ENCODE measurements around the gene CEMIP. TPM values are rescaled to one million over a fixed set of nuclear protein-coding genes. Genes with fewer than 3 reads are reported as not detected.

CEMIP gene
- total RNA-seq, 2 donors from 2014 or later = 0.04 to 0.05 TPM

DNA sequence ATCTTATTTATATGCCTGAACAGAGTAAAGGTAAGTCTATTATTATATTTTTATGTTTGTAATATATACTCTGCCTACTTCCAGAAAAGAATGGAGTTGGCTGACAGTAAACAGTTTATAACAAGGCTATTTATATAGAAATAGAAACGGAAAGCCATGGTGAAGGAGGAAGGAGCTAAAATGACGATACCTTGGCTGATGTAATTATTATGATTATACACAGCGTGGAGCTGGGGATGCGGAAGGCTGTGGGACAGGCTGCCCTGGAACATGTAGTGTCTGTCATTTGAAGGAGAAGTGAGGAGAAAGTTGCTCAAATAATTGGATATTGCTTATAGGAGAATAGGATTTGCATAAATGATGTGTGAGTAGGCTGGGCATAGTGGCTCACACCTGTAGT, 37.8 kb downstream of the CEMIP start:
- ATAC-seq (replicated peaks) = no peak
- Mint-ChIP-seq H3K4me3 (no peak overlapping the region), H3K36me3 (ENCODE audit: low read depth) (no peaks in the 10 kb centered on the region), H3K4me1 (no peaks in the 10 kb centered on the region), H3K27me3 (peaks cover 23% of the 10 kb centered on the region), H3K27ac (no peak overlapping the region), H3K9me3 (no peaks in the 10 kb centered on the region)

- Mint-ChIP-seq H3K4me3 (no peak overlapping the region), H3K36me3 (ENCODE audit: low read depth) (no peaks in the 10 kb centered on the region), H3K27ac (no peak overlapping the region), H3K27me3 (peaks cover 23% of the 10 kb centered on the region), H3K9me3 (no peaks in the 10 kb centered on the region), H3K4me1 (no peaks in the 10 kb centered on the region)
- ATAC-seq (replicated peaks) = no peak
Observed at GRCh38 chr15:80817901-80818300, 38.7 kb downstream of the CEMIP start.

DNA sequence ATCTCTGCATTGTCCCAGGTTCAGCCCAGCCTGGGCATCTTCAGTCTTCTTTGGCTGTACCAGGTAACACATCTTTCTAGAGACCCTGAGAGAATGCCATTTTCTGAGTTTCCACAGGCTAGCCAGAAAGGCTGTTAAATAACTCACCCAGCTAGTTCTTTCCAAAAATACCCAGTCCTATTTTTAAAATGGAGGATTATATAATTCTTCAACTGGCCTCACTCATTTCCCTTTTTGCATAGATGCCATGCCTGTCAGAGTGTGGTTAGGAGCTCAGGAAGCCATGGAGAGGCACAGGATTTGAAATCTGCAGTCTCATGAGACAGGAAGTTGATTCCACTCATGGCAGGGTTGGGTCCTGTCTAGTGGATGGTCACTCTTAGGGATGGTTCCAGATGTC, 39.8 kb downstream of the CEMIP start:
- H3K4me1 Mint-ChIP-seq = no peaks in the 10 kb centered on the region
- H3K9me3 Mint-ChIP-seq = no peaks in the 10 kb centered on the region
- no peak overlapping the region for H3K27ac Mint-ChIP-seq
- no peaks in the 10 kb centered on the region for H3K36me3 Mint-ChIP-seq (ENCODE audit: low read depth)
- ATAC-seq (replicated peaks) = no peak
- H3K4me3 Mint-ChIP-seq = no peak overlapping the region
- H3K27me3 Mint-ChIP-seq = peaks cover 23% of the 10 kb centered on the region

- H3K27ac Mint-ChIP-seq = no peak overlapping the region
- H3K4me1 Mint-ChIP-seq = no peaks in the 10 kb centered on the region
- no peaks in the 10 kb centered on the region for H3K36me3 Mint-ChIP-seq (ENCODE audit: low read depth)
- H3K4me3 Mint-ChIP-seq = no peak overlapping the region
- H3K27me3 Mint-ChIP-seq = peaks cover 23% of the 10 kb centered on the region
- no peaks in the 10 kb centered on the region for H3K9me3 Mint-ChIP-seq
- no peak for ATAC-seq (replicated peaks)
Observed at GRCh38 chr15:80820092-80820491, 40.9 kb downstream of the CEMIP start.

DNA sequence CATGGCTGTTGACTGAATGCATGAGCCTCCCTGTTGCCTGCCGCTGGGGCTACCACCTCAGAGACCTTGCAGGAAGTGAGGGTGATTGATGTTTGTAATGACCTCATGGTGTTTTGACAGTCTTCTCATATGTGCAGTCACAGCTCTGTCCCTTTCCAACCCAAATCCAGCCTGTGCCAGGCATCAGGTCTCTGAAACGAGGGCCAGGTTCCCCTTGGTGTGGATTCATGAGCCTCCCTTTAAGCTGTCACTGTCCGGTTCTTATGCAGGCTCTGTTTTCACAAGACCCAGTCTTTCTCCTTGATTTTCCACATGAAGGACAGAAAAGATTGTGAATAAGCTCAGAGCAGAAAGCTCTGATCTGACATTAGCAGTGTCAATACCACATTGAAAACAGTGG, 43.1 kb downstream of the CEMIP start:
- no peak overlapping the region for H3K4me3 Mint-ChIP-seq
- H3K27ac Mint-ChIP-seq = no peak overlapping the region
- no peaks in the 10 kb centered on the region for H3K9me3 Mint-ChIP-seq
- no peak for ATAC-seq (replicated peaks)
- H3K36me3 Mint-ChIP-seq (ENCODE audit: low read depth) = no peaks in the 10 kb centered on the region
- H3K4me1 Mint-ChIP-seq = no peaks in the 10 kb centered on the region
- H3K27me3 Mint-ChIP-seq = peaks cover 14% of the 10 kb centered on the region

GRCh38 chr15:80822676-80823075, 43.5 kb downstream of the CEMIP start:
- H3K9me3 Mint-ChIP-seq = no peaks in the 10 kb centered on the region
- H3K4me3 Mint-ChIP-seq = no peak overlapping the region
- H3K4me1 Mint-ChIP-seq = no peaks in the 10 kb centered on the region
- ATAC-seq (replicated peaks) = no peak
- H3K27me3 Mint-ChIP-seq = peaks cover 12% of the 10 kb centered on the region
- H3K27ac Mint-ChIP-seq = no peak overlapping the region
- H3K36me3 Mint-ChIP-seq (ENCODE audit: low read depth) = no peaks in the 10 kb centered on the region

DNA sequence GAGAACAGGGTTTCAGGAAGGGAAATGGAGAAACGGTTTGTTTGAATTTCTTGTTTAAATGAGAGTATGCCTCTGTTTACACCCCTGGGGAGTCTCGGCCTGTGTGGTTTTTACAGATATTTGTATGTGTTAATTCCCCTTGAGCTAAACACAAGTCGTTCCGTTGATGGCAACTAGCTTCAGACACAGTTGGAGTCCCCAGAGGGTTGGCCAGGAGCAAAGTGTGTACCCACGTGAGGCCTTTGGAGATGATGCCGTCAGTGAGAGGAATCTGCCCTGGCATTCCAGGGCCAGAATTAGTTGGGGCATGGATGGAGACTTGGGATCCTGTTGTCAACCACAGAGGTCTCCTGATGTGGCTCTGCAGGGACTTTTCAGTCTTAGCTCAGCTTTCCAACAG, 44.0 kb downstream of the CEMIP start:
- Mint-ChIP-seq H3K36me3 (ENCODE audit: low read depth) (no peaks in the 10 kb centered on the region), H3K4me1 (no peaks in the 10 kb centered on the region), H3K9me3 (no peaks in the 10 kb centered on the region), H3K27me3 (peaks cover 8% of the 10 kb centered on the region), H3K4me3 (no peak overlapping the region), H3K27ac (no peak overlapping the region)
- no peak for ATAC-seq (replicated peaks)

GRCh38 chr15:80823995-80824394, 44.8 kb downstream of the CEMIP start:
- Mint-ChIP-seq H3K27ac (no peak overlapping the region), H3K4me1 (no peaks in the 10 kb centered on the region), H3K27me3 (peaks cover 7% of the 10 kb centered on the region), H3K36me3 (ENCODE audit: low read depth) (no peaks in the 10 kb centered on the region), H3K4me3 (no peak overlapping the region), H3K9me3 (no peaks in the 10 kb centered on the region)
- no peak for ATAC-seq (replicated peaks)

DNA sequence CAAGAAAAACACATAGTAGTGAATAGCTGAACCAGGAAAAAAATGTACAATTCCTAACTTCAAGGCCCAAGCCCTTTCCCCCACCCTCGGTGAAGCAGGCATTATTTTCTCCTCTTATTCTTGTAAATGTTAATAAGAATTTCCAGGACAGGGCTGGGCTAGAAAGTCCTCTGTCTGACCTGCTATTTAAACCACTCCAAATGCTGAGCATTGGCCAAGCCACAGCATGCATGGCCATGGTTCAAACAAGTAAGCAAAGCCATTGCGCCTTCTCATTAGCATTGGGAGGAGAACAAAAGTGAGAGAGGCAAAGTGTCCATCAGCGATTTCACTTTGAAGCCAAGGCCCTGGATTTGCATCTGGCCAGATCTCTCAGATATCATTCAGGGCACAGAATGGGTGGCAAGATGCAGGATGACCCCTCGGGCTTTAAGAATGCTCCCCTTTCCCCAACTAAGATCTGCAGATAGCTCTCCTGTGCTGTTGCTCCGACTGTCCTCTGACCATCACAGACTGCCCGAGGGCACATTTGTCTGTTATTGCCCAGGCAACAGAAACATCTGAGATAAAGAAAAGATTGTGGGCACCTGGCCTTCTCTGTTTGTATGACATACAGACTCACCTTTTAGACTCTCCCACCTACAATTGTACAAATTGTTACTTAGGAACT, 46.3 kb downstream of the CEMIP start:
- Mint-ChIP-seq H3K27ac (no peak overlapping the region), H3K9me3 (no peaks in the 10 kb centered on the region), H3K27me3 (peaks cover 4% of the 10 kb centered on the region), H3K4me1 (no peaks in the 10 kb centered on the region), H3K36me3 (ENCODE audit: low read depth) (no peaks in the 10 kb centered on the region), H3K4me3 (no peak overlapping the region)
- ATAC-seq (replicated peaks) = no peak

DNA sequence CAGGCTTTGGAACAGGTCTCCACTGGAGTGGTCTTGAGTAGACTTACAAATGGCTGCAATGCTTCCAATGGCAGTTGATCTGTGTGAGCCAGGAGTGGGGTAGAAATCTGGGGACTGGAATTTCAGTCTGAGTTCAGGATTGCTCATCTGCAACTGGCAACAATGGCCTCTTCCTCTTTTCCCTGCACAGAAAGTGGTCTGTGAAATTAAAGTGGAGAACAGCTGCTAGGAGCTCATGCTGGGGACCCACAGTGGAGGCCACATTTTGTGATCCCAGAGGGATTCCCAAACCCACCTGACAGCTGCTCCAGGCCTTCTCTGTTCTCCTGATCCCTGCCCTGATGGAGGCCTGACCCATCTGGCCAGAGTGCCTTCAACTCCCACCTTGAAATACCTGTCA, 49.6 kb downstream of the CEMIP start:
- no peak overlapping the region for H3K4me3 Mint-ChIP-seq
- ATAC-seq (replicated peaks) = no peak
- no peak overlapping the region for H3K27ac Mint-ChIP-seq
- H3K4me1 Mint-ChIP-seq = no peaks in the 10 kb centered on the region
- no peaks in the 10 kb centered on the region for H3K27me3 Mint-ChIP-seq
- no peaks in the 10 kb centered on the region for H3K9me3 Mint-ChIP-seq
- no peaks in the 10 kb centered on the region for H3K36me3 Mint-ChIP-seq (ENCODE audit: low read depth)

GRCh38 chr15:80830677-80831076, 51.5 kb downstream of the CEMIP start:
- Mint-ChIP-seq H3K27ac (no peak overlapping the region), H3K36me3 (ENCODE audit: low read depth) (no peaks in the 10 kb centered on the region), H3K4me3 (no peak overlapping the region), H3K9me3 (no peaks in the 10 kb centered on the region), H3K27me3 (no peaks in the 10 kb centered on the region), H3K4me1 (no peaks in the 10 kb centered on the region)
- no peak for ATAC-seq (replicated peaks)

DNA sequence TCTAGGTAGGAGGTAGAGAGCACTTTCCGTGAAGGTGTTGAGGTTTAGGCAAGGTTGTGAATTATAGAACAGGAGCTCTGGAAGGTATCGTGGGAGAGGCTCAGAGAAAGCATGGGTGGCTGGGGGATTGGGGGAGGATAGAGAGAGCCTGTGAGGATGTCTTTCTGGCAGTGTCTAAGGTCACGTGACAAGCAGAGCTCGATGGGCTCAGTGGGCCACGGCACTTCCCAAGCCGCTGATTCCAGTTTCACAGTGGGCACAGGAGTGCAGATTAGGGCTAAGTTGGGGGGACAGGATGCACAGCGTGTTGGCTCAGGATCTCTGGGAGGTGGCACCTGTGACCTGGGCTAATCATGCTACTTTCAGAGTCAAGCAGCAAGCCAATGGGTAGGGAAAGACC, 52.0 kb downstream of the CEMIP start:
- H3K4me3 Mint-ChIP-seq = no peak overlapping the region
- H3K27ac Mint-ChIP-seq = no peak overlapping the region
- H3K27me3 Mint-ChIP-seq = no peaks in the 10 kb centered on the region
- no peaks in the 10 kb centered on the region for H3K4me1 Mint-ChIP-seq
- H3K9me3 Mint-ChIP-seq = no peaks in the 10 kb centered on the region
- no peaks in the 10 kb centered on the region for H3K36me3 Mint-ChIP-seq (ENCODE audit: low read depth)
- ATAC-seq (replicated peaks) = no peak

DNA sequence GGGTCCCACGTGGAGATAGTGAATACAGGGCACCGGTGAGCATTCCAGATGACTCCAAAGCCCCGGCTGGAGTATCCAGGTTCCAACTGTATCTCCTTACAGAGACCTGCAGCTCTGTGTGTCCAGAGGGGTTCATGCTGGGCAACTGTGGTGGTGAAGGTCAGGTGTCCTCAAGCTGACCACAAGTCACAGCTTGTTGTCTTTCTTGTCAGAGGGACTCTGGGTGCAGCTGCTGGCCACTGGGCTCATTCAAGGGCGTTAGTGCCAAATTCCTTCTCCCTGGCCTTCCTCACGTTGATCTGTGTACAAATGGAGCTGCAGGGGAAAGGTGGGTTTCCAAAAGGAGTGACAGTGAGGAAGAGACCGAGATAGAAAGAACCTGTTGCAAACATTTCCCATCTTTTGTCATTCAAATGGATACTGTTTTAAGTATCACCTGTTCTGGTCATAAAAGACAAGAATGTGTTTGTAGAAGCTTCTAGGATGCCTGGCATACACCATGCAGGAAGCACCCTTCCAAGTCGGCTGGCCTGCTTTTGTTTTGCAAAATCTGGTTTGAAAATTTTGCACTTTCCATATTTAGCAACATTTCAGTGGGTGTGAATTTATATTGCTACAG, 52.5 kb downstream of the CEMIP start:
- no peak overlapping the region for H3K27ac Mint-ChIP-seq
- no peaks in the 10 kb centered on the region for H3K9me3 Mint-ChIP-seq
- ATAC-seq (replicated peaks) = no peak
- no peaks in the 10 kb centered on the region for H3K27me3 Mint-ChIP-seq
- no peaks in the 10 kb centered on the region for H3K4me1 Mint-ChIP-seq
- no peaks in the 10 kb centered on the region for H3K36me3 Mint-ChIP-seq (ENCODE audit: low read depth)
- no peak overlapping the region for H3K4me3 Mint-ChIP-seq

GRCh38 chr15:80832686-80833085, 53.5 kb downstream of the CEMIP start:
- H3K27ac Mint-ChIP-seq = no peak overlapping the region
- no peak for ATAC-seq (replicated peaks)
- H3K9me3 Mint-ChIP-seq = no peaks in the 10 kb centered on the region
- H3K4me1 Mint-ChIP-seq = no peaks in the 10 kb centered on the region
- H3K36me3 Mint-ChIP-seq (ENCODE audit: low read depth) = no peaks in the 10 kb centered on the region
- H3K4me3 Mint-ChIP-seq = no peak overlapping the region
- peaks cover 2% of the 10 kb centered on the region for H3K27me3 Mint-ChIP-seq

DNA sequence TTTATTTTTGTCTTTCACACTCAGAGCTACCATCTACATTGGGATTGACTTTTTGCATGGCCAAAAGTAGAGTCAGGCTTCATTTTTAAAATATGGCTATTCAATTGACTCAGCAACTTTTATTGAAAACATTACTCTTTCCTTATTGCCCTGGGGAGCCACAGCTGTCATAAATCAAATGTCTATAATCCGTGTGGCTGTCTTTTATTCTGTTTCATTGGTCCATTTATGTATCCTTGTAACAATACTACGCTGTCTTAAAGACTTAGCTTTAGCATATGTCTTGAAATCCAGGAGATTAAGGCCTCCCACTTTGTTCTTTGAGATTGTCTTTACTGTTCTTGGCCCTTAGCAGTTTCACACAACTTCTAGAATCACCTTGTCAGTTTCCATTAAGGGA, 55.2 kb downstream of the CEMIP start:
- Mint-ChIP-seq H3K36me3 (ENCODE audit: low read depth) (no peaks in the 10 kb centered on the region), H3K9me3 (no peaks in the 10 kb centered on the region), H3K27ac (no peak overlapping the region), H3K27me3 (peaks cover 15% of the 10 kb centered on the region), H3K4me1 (no peaks in the 10 kb centered on the region), H3K4me3 (no peak overlapping the region)
- no peak for ATAC-seq (replicated peaks)

- Mint-ChIP-seq H3K27me3 (peaks cover 18% of the 10 kb centered on the region), H3K36me3 (ENCODE audit: low read depth) (no peaks in the 10 kb centered on the region), H3K4me3 (no peak overlapping the region), H3K4me1 (no peaks in the 10 kb centered on the region), H3K27ac (no peak overlapping the region), H3K9me3 (no peaks in the 10 kb centered on the region)
- ATAC-seq (replicated peaks) = no peak
Observed at GRCh38 chr15:80834906-80835305, 55.7 kb downstream of the CEMIP start.

All from activated T-helper 17 cell treated with anti-CD3 and anti-CD28 coated beads, Interleukin-2, amount 50 U/mL, for 72 hours (primary cell).